ENCODE results near the gene SYNE2. TPM values are rescaled to one million over a fixed set of nuclear protein-coding genes. Genes with fewer than 3 reads are reported as not detected.

SYNE2 gene
- total and polyA plus RNA-seq, 10 of the 15 experiments (the other 5 are each of a cell fraction or from before 2014, with no cell fraction given): 2.1 to 52.7 (median 38.1) TPM

GRCh38 chr14:64059454-64060198 lies 206.8 kb downstream of the SYNE2 start:
- no peak overlapping the region for H3K4me2 ChIP-seq (ENCODE audit: control insufficient read depth, insufficient read depth)
- H3K4me1 ChIP-seq (ENCODE audit: control insufficient read depth, insufficient read depth, low read length): no peaks in the 10 kb centered on the region
- no peaks in the 10 kb centered on the region for H3K9me3 ChIP-seq (replicated peaks; ENCODE audit: control insufficient read depth, insufficient read depth, low read length)
- FAIRE-seq (no peak), DNase-seq (ENCODE audit: low read depth, low spot score) (no peak), ATAC-seq (no peak; the same call in 2 of the 3 replicates)
- intact Hi-C loops (cut with micrococcal nuclease; ENCODE audit: unreplicated experiment): loop anchor here (10.0 kb wide), 1 partner anchor 235 kb away; the partner anchor contains the start of gene ESR2
- no peak overlapping the region for H3K9ac ChIP-seq (ENCODE audit: control insufficient read depth, insufficient read depth, low read length)
- BruUV-seq (replicated peaks): no TSS peak
- no peaks in the 10 kb centered on the region for H3K79me2 ChIP-seq (ENCODE audit: control insufficient read depth, insufficient read depth, low read length)
- no peaks in the 10 kb centered on the region for H4K20me1 ChIP-seq (ENCODE audit: control insufficient read depth, insufficient read depth)
- H3K4me3 ChIP-seq: no peak overlapping the region
- no peaks in the 10 kb centered on the region for H3K27me3 ChIP-seq (replicated peaks in 1 of 2; ENCODE audit: control insufficient read depth in 2 of 2, insufficient read depth in 2 of 2, low read length in 1 of 2)
- in situ Hi-C loops (cut with MboI): no loop called here
- CTCF ChIA-PET: interaction anchor here (0.9 to 3.6 kb wide), 5 partner anchors 18 to 244 kb away, joined by 3 to 25 read pairs (median 4); partner anchors contain the start of gene ESR2
- no peak overlapping the region for H2AFZ ChIP-seq (ENCODE audit: control insufficient read depth, low read depth, low read length)
- TF ChIP-seq HDGF (IDR thresholded peaks at IDR 0.05): no peak
- no peak for TF ChIP-seq POLR2AphosphoS5 (IDR thresholded peaks at IDR 0.05; ENCODE audit: low read length)
- TF ChIP-seq ZBED1 (IDR thresholded peaks at IDR 0.05; ENCODE audit: borderline replicate concordance): no peak
- TF ChIP-seq, protein P1, sequence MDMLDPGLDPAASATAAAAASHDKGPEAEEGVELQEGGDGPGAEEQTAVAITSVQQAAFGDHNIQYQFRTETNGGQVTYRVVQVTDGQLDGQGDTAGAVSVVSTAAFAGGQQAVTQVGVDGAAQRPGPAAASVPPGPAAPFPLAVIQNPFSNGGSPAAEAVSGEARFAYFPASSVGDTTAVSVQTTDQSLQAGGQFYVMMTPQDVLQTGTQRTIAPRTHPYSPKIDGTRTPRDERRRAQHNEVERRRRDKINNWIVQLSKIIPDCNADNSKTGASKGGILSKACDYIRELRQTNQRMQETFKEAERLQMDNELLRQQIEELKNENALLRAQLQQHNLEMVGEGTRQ (IDR thresholded peaks at IDR 0.05; ENCODE audit: borderline replicate concordance, low read depth, low read length): no peak
- no peak for TF ChIP-seq RFX5 (IDR thresholded peaks at IDR 0.05; ENCODE audit: low read depth, low read length)
- TF ChIP-seq ZNF384 (IDR thresholded peaks at IDR 0.05; ENCODE audit: borderline replicate concordance, low read depth, low read length): no peak
- 96% methylated on average over 6 of the region's 6 CpGs for WGBS (ENCODE audit: insufficient coverage, insufficient replicate concordance, low lambda C conversion rate, missing lambda C conversion rate)
- SMC1A ChIA-PET (ENCODE audit: uncharacterized antibody, unreplicated experiment): interaction anchor here (0.7 to 1.1 kb wide), 3 partner anchors 49 to 260 kb away, joined by 3 read pairs; no protein-coding TSS in a partner anchor
- POLR2A ChIA-PET: no interaction called here
- RAD21 ChIA-PET (ENCODE audit: unreplicated experiment): interaction anchor here (1.7 kb wide), 1 partner anchor 235 kb away, joined by 3 read pairs; no protein-coding TSS in a partner anchor
- H3K36me3 ChIP-seq (ENCODE audit: control insufficient read depth in 2 of 2, insufficient read depth in 2 of 2, low read length in 1 of 2): peaks cover 0 to 2% of the 10 kb centered on the region in 2 experiments; a peak in 1 of 4 replicates
- no peak overlapping the region for H3K27ac ChIP-seq (ENCODE audit: control insufficient read depth, insufficient read depth)
